Stomach (tissue), 9 donors: ENCODE measurements around the gene SBSN. TPM values are rescaled to one million over a fixed set of nuclear protein-coding genes. Genes with fewer than 3 reads are reported as not detected.

ENCODE experiments used
- DNase-seq, 2 donors: peaks; one replicate each; pipeline versions ENCODE4 v3.0.0 to v3.0.0-alpha.2; 2013 to 2019
- H3K27ac ChIP-seq, 5 donors: fragments of 200-600 bp in 4 of 5; sonication (generic) in 4 of 5; one replicate each; pipeline ENCODE4 v1.5.1; 2013 to 2019; ENCODE audit warnings: mild to moderate bottlenecking in 1 of 5, moderate library complexity in 1 of 5
- H3K27me3 ChIP-seq, 3 donors: fragments of 200-600 bp; sonication (generic); one replicate each; pipeline ENCODE4 v1.5.1; 2017 to 2019; ENCODE audit warnings: mixed run types in 1 of 3
- H3K36me3 ChIP-seq, 4 donors: fragments of 200-600 bp; sonication (generic); 1 replicate in 3 of 4; 2 replicates in 1 of 4; pipeline ENCODE4 v1.5.1; 2016 to 2019
- H3K4me1 ChIP-seq, 4 donors: fragments of 200-600 bp; sonication (generic); one replicate each; pipeline ENCODE4 v1.5.1; 2016 to 2019
- H3K4me3 ChIP-seq, 4 donors: fragments of 200-600 bp; sonication (generic) in 3 of 4; one replicate each; pipeline ENCODE4 v1.5.1; 2016 to 2019; ENCODE audit warnings: mild to moderate bottlenecking in 1 of 4
- H3K9me3 ChIP-seq, 4 donors: fragments of 200-600 bp; sonication (generic); one replicate each; pipeline ENCODE4 v1.5.1; 2016 to 2019
- EP300 ChIP-seq: sonication (generic); formaldehyde crosslinking; IDR thresholded peaks from one replicate; pipeline ENCODE4 v1.6.1; 2017; ENCODE audit warnings: antibody characterized with exemption
- POLR2A ChIP-seq, 4 donors: fragments of 450-650 bp; IDR thresholded peaks; one replicate each; pipeline ENCODE4 v1.6.1; 2016; ENCODE audit warnings: antibody characterized with exemption in 4 of 4, control low read depth in 2 of 4, mild to moderate bottlenecking in 1 of 4, moderate library complexity in 1 of 4
- POLR2AphosphoS5 ChIP-seq, 3 donors: sonication (generic); formaldehyde crosslinking; IDR thresholded peaks; one replicate each; pipeline ENCODE4 v1.6.1; 2016; ENCODE audit warnings: antibody characterized with exemption in 3 of 3
- WGBS, 5 donors: extraction: QIAGEN DNeasy Blood & Tissue Kit in 3 of 5; methylation state at CpG; one replicate each; pipeline versions ENCODE4 v1.1.5 to v1.1.7; 2013 to 2018; 5-methylcytosine and 5-hydroxymethylcytosine counted together
- intact Hi-C: fragments of 100-400 bp; cut with DNase I; formaldehyde crosslinking; loops from one replicate; pipeline ENCODE4 v1.15.1; 2023; ENCODE audit warnings: low total_unique reads
- polyA plus RNA-seq, 3 donors: library from polyadenylated mRNA; stranded (reverse); fragments of 200-250 nt; gene quantifications; one replicate each; pipeline ENCODE4 v1.2.3, GENCODE V29; 2013
- total RNA-seq, 5 donors: library from RNA; depleted of rRNA; stranded (reverse); fragments of >200 nt; gene quantifications; one replicate each; pipeline versions ENCODE4 v1.1.0 to v1.2.3, GENCODE V29; 2014 to 2016
- TF ChIP-seq, protein P1 (sequence below), 7 experiments: fragments of 450-650 bp in 4 of 7; fragments of 200-600 bp in 3 of 7; sonication (generic) in 3 of 7; IDR thresholded peaks; one replicate each; pipeline ENCODE4 v1.5.1; 2016 to 2019; ENCODE audit warnings: antibody characterized with exemption in 7 of 7, control low read depth in 2 of 7, mild to moderate bottlenecking in 1 of 7
- donor health status: healthy with polysubstance abuse.
- donor health status: Bipolar disorder and iron deficiency.
- donor health status: healthy.

Gene SBSN
- total and polyA plus RNA-seq, 8 donors: 1.1 to 29.2 TPM; not detected in 6

DNA sequence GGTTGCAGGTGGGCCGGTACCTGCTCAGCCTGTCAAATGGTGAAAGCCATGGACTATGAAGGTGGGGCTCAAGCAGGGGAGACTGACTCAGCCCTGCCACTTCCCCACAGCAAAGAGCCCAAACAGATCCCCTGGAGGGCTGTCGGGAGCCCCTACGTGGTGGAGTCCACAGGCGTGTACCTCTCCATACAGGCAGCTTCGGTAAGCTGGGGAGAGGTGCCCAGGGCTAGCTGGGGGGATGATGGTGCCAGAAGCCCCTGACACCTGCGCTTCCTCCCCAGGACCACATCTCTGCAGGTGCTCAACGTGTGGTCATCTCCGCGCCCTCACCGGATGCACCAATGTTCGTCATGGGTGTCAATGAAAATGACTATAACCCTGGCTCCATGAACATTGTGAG, 14.1 kb upstream of the SBSN start:
- Histone ChIP-seq H3K36me3 (peaks cover 0 to 15% (median 5%) of the 10 kb centered on the region in 4 donors), H3K27ac (no peak overlapping the region), H3K27me3 (no peaks in the 10 kb centered on the region), H3K4me1 (peaks cover 13 to 34% (median 26%) of the 10 kb centered on the region in 4 donors), H3K4me3 (no peak overlapping the region), H3K9me3 (no peaks in the 10 kb centered on the region)
- TF ChIP-seq POLR2A (IDR thresholded peaks at IDR 0.05) (no peak), EP300 (no peak), POLR2AphosphoS5 (IDR thresholded peaks at IDR 0.05) (no peak)
- TF ChIP-seq, protein P1, sequence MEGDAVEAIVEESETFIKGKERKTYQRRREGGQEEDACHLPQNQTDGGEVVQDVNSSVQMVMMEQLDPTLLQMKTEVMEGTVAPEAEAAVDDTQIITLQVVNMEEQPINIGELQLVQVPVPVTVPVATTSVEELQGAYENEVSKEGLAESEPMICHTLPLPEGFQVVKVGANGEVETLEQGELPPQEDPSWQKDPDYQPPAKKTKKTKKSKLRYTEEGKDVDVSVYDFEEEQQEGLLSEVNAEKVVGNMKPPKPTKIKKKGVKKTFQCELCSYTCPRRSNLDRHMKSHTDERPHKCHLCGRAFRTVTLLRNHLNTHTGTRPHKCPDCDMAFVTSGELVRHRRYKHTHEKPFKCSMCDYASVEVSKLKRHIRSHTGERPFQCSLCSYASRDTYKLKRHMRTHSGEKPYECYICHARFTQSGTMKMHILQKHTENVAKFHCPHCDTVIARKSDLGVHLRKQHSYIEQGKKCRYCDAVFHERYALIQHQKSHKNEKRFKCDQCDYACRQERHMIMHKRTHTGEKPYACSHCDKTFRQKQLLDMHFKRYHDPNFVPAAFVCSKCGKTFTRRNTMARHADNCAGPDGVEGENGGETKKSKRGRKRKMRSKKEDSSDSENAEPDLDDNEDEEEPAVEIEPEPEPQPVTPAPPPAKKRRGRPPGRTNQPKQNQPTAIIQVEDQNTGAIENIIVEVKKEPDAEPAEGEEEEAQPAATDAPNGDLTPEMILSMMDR (IDR thresholded peaks at IDR 0.05): no peak
- WGBS, 5 donors: 94 to 96% (median 96%) methylated on average over 10 to 11 of the region's 11 CpGs
- DNase-seq: no peak
- intact Hi-C loops: loop anchor here (10.0 kb wide), 1 partner anchor 173 kb away; the partner anchor contains the start of gene KMT2B

DNA sequence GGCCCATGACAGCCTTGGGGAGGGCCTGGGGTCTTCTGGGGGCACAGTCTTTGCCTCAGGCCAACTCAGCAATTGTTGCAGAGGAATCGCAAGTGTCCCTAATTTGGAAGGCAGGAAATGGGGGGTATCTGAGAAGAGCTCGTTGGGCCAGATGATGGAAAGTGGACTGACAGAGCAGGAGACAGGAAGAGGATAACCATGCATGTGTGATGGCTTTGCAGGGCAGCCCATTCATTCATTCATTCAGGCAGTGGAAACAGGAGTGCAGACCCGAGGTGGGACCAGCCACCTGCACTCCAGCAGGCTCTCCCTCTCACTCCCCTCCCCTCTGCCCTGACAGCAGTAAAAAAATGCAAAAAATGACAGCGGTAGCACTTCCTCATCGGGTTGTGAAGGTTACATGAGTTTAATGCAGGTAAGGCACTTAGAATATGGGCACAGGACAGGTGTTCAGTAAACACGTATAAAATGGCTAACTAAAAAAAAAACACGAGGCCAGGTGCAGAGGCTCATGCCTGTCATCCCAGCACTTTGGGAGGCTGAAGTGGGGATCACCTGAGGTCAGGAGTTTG, 12.3 kb upstream of the SBSN start:
- Histone ChIP-seq H3K27ac (no peak overlapping the region), H3K27me3 (peaks cover 0 to 9% (median 0%) of the 10 kb centered on the region in 3 donors), H3K4me1 (peaks cover 0 to 19% (median 11%) of the 10 kb centered on the region in 4 donors), H3K36me3 (peaks cover 0 to 11% (median 4%) of the 10 kb centered on the region in 4 donors), H3K9me3 (no peaks in the 10 kb centered on the region), H3K4me3 (no peak overlapping the region)
- DNase-seq: no peak
- intact Hi-C loops: loop anchor here (10.0 kb wide), 1 partner anchor 174 kb away; the partner anchor contains the start of gene KMT2B
- 76 to 85% (median 79%) methylated on average over 6 to 7 of the region's 7 CpGs for WGBS, 5 donors
- TF ChIP-seq EP300: no peak

DNA sequence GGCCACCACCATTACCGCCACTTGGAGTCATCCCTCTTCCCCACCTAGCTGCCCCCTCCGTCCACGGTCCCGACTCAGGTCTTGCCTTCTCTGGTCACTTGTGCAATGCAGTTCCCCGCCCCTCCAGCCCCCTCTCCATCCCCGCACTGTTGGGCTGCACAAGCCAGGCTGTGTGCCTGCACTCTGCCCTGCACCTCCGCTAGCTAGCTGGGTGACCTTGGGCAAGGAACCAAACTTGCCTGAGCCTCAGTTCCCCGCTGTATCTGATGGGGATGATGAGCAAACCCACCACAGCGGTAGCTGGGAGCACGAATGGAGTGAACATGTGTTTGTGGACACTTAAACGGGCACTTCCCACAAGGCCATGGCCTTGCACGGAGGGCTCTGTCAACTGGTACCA, 11.7 kb upstream of the SBSN start:
- no peak for DNase-seq
- H3K4me1 ChIP-seq: peaks cover 0 to 16% (median 10%) of the 10 kb centered on the region in 4 donors
- peaks cover 0 to 15% (median 0%) of the 10 kb centered on the region in 3 donors for H3K27me3 ChIP-seq
- WGBS, 5 donors: 89 to 96% (median 94%) methylated on average over 12 of the region's 12 CpGs
- intact Hi-C loops: loop anchor here (10.0 kb wide), 1 partner anchor 175 kb away; the partner anchor contains the start of gene KMT2B
- no peak overlapping the region for H3K27ac ChIP-seq
- TF ChIP-seq, protein P1 (IDR thresholded peaks at IDR 0.05): no peak
- TF ChIP-seq POLR2AphosphoS5 (IDR thresholded peaks at IDR 0.05): no peak
- TF ChIP-seq EP300: no peak
- TF ChIP-seq POLR2A (IDR thresholded peaks at IDR 0.05): no peak
- no peak overlapping the region for H3K4me3 ChIP-seq
- peaks cover 0 to 11% (median 4%) of the 10 kb centered on the region in 4 donors for H3K36me3 ChIP-seq
- no peaks in the 10 kb centered on the region for H3K9me3 ChIP-seq

DNA sequence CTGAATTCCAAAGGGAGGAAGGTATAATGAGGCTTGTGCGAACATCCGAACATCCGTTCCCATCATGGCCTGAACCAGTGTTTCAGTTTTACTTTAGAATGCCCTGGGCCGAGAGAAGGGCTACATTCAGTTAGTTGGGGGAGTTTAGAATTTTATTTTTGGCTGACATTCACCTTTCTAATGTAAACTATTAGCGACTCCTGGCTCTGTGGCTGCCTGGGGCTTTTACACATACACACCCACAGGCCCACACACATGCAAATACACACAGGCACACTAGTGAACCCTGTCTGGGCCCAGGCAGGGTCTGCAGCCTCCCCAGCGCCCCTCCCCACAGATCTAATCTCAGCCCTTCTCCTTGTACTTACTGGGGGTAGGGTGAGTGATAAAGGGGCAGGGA, 11.2 kb upstream of the SBSN start:
- Histone ChIP-seq H3K27ac (no peak overlapping the region), H3K36me3 (peaks cover 0 to 11% (median 4%) of the 10 kb centered on the region in 4 donors), H3K4me3 (no peak overlapping the region), H3K4me1 (peaks cover 0 to 13% (median 5%) of the 10 kb centered on the region in 4 donors), H3K9me3 (no peaks in the 10 kb centered on the region), H3K27me3 (peaks cover 0 to 20% (median 2%) of the 10 kb centered on the region in 3 donors)
- WGBS, 5 donors: 62 to 77% (median 71%) methylated on average over 6 of the region's 6 CpGs
- TF ChIP-seq EP300 (no peak), POLR2A (IDR thresholded peaks at IDR 0.05) (no peak), POLR2AphosphoS5 (IDR thresholded peaks at IDR 0.05) (no peak)
- TF ChIP-seq, protein P1 (IDR thresholded peaks at IDR 0.05): no peak
- DNase-seq: no peak
- intact Hi-C loops: no loop called here
